Fibroblast of villous mesenchyme (primary cell): ENCODE results near the gene MGAT3. TPM values are rescaled to one million over a fixed set of nuclear protein-coding genes. Genes with fewer than 3 reads are reported as not detected.
"Not testable (repeated sequence)": the region's sequence is repeated elsewhere in the genome, so short reads cannot be mapped to it uniquely, and the experiment has no call there.

Experiments used
- DNase-seq: peaks from one replicate; pipeline ENCODE4 v3.0.0-alpha.2; 2010; ENCODE audit warnings: low read depth
- H3K4me3 ChIP-seq: 2 replicates; pipeline ENCODE4 v1.5.1; 2011; ENCODE audit warnings: low read depth, mild to moderate bottlenecking, low read length
- CTCF ChIP-seq: IDR thresholded peaks from 2 replicates; pipeline ENCODE4 v1.5.1; 2012; ENCODE audit warnings: low read depth, mild to moderate bottlenecking, low read length; ENCODE audit not compliant: insufficient read depth
- total RNA-seq: library from RNA; depleted of rRNA; stranded (reverse); fragments of >200 nt; gene quantifications from 2 replicates; pipeline ENCODE4 v1.2.3, GENCODE V29; 2012

MGAT3 gene
- total RNA-seq = 0.64 and 1.3 TPM in 2 replicates

- DNase-seq = no peak
- H3K4me3 ChIP-seq = peak within 1 kb of the TSS; percentile 52
- TF ChIP-seq CTCF = no peak
These were observed at the start of gene MGAT3 for GRCh38 chr22:39456522-39457197. MGAT3 (plus strand) TSS chr22:39457012; CDS start chr22:39487348, 30,336 bp downstream.

- no peak overlapping the region for H3K4me3 ChIP-seq
- DNase-seq = no peak
- TF ChIP-seq CTCF = no peak
These were observed 48.6 kb upstream of the MGAT3 start for GRCh38 chr22:39408173-39408572.

- DNase-seq = no peak
- TF ChIP-seq CTCF = no peak
- no peak overlapping the region for H3K4me3 ChIP-seq
These were observed 48.0 kb upstream of the MGAT3 start for GRCh38 chr22:39408807-39409206.

GRCh38 chr22:39409516-39410029 lies 47.2 kb upstream of the MGAT3 start:
- no peak for DNase-seq
- TF ChIP-seq CTCF = no peak

GRCh38 chr22:39410264-39410663 lies 46.5 kb upstream of the MGAT3 start:
- no peak for DNase-seq

More at GRCh38 chr22:39409516-39410029, 47.2 kb upstream of the MGAT3 start:
- no peak overlapping the region for H3K4me3 ChIP-seq

GRCh38 chr22:39411828-39412365 lies 44.9 kb upstream of the MGAT3 start:
- H3K4me3 ChIP-seq, DNase-seq: not testable (repeated sequence)

More at GRCh38 chr22:39410264-39410663, 46.5 kb upstream of the MGAT3 start:
- no peak overlapping the region for H3K4me3 ChIP-seq
- TF ChIP-seq CTCF = no peak

- H3K4me3 ChIP-seq, DNase-seq: not testable (repeated sequence)
These were observed 43.6 kb upstream of the MGAT3 start for GRCh38 chr22:39413204-39413603.

- no peak for DNase-seq
- no peak overlapping the region for H3K4me3 ChIP-seq
- TF ChIP-seq CTCF = no peak
These were observed 42.4 kb upstream of the MGAT3 start for GRCh38 chr22:39414377-39414776.
